ENCODE measurements around the gene TMPRSS9.

The TMPRSS9 gene

GRCh38 chr19:2356036-2356646 lies 3.9 kb upstream of the TMPRSS9 start:
- H3K9ac ChIP-seq (ENCODE audit: low read depth, low read length, poor library complexity, severe bottlenecking): no peak overlapping the region
- no peak overlapping the region for H2AFZ ChIP-seq (ENCODE audit: low read length)
- TF ChIP-seq CTCF (conservative IDR thresholded peaks at IDR 0.05; ENCODE audit: low read length) (no peak), EZH2phosphoT487 (IDR thresholded peaks at IDR 0.05; ENCODE audit: borderline replicate concordance) (no peak)
- H3K4me2 ChIP-seq (ENCODE audit: low read depth, low read length, poor library complexity, severe bottlenecking): no peak overlapping the region
- no peaks in the 10 kb centered on the region for H3K4me1 ChIP-seq (ENCODE audit: insufficient read depth, low read length, poor library complexity, severe bottlenecking)
- no peaks in the 10 kb centered on the region for H3K79me2 ChIP-seq (ENCODE audit: insufficient read depth, low read length)
- peaks cover 10% of the 10 kb centered on the region; the same call in 1 of the 2 replicates for H3K36me3 ChIP-seq (ENCODE audit: insufficient read depth, low read length)
- no peaks in the 10 kb centered on the region for H3K9me3 ChIP-seq (ENCODE audit: insufficient read depth, low read depth, low read length)
- H3K9me2 ChIP-seq (replicated peaks; ENCODE audit: low read depth, low read length): no peaks in the 10 kb centered on the region
- no peak overlapping the region for H3K4me3 ChIP-seq (ENCODE audit: low read length, poor library complexity, severe bottlenecking)
- no peaks in the 10 kb centered on the region for H3K27me3 ChIP-seq (ENCODE audit: insufficient read depth, low read length, poor library complexity, severe bottlenecking)
- H4K20me1 ChIP-seq (ENCODE audit: insufficient read depth, low read length, poor library complexity, severe bottlenecking): no peaks in the 10 kb centered on the region
- H3F3A ChIP-seq (ENCODE audit: low read depth): no peaks in the 10 kb centered on the region

- Histone ChIP-seq H3K36me3 (ENCODE audit: insufficient read depth, low read length) (peaks cover 10% of the 10 kb centered on the region; the same call in 1 of the 2 replicates), H3K9ac (ENCODE audit: low read depth, low read length, poor library complexity, severe bottlenecking) (no peak overlapping the region), H4K20me1 (ENCODE audit: insufficient read depth, low read length, poor library complexity, severe bottlenecking) (no peaks in the 10 kb centered on the region), H3K4me1 (ENCODE audit: insufficient read depth, low read length, poor library complexity, severe bottlenecking) (no peaks in the 10 kb centered on the region), H3K9me2 (replicated peaks; ENCODE audit: low read depth, low read length) (no peaks in the 10 kb centered on the region), H3K27me3 (ENCODE audit: insufficient read depth, low read length, poor library complexity, severe bottlenecking) (no peaks in the 10 kb centered on the region), H3K79me2 (ENCODE audit: insufficient read depth, low read length) (no peaks in the 10 kb centered on the region), H3K4me3 (ENCODE audit: low read length, poor library complexity, severe bottlenecking) (no peak overlapping the region), H2AFZ (ENCODE audit: low read length) (no peak overlapping the region), H3F3A (ENCODE audit: low read depth) (no peaks in the 10 kb centered on the region), H3K4me2 (ENCODE audit: low read depth, low read length, poor library complexity, severe bottlenecking) (no peak overlapping the region), H3K9me3 (ENCODE audit: insufficient read depth, low read depth, low read length) (no peaks in the 10 kb centered on the region)
- no peak for TF ChIP-seq CTCF (conservative IDR thresholded peaks at IDR 0.05; ENCODE audit: low read length)
- no peak for TF ChIP-seq EZH2phosphoT487 (IDR thresholded peaks at IDR 0.05; ENCODE audit: borderline replicate concordance)
Observed at GRCh38 chr19:2357279-2358206, 2.5 kb upstream of the TMPRSS9 start.

GRCh38 chr19:2358548-2359173 lies 1.4 kb upstream of the TMPRSS9 start:
- no peaks in the 10 kb centered on the region for H3K4me1 ChIP-seq (ENCODE audit: insufficient read depth, low read length, poor library complexity, severe bottlenecking)
- no peak overlapping the region for H3K4me2 ChIP-seq (ENCODE audit: low read depth, low read length, poor library complexity, severe bottlenecking)
- peaks cover 5% of the 10 kb centered on the region; the same call in 1 of the 2 replicates for H3K36me3 ChIP-seq (ENCODE audit: insufficient read depth, low read length)
- no peaks in the 10 kb centered on the region for H4K20me1 ChIP-seq (ENCODE audit: insufficient read depth, low read length, poor library complexity, severe bottlenecking)
- no peak overlapping the region for H3K9ac ChIP-seq (ENCODE audit: low read depth, low read length, poor library complexity, severe bottlenecking)
- H2AFZ ChIP-seq (ENCODE audit: low read length): no peak overlapping the region
- no peaks in the 10 kb centered on the region for H3K27me3 ChIP-seq (ENCODE audit: insufficient read depth, low read length, poor library complexity, severe bottlenecking)
- no peaks in the 10 kb centered on the region for H3K9me2 ChIP-seq (replicated peaks; ENCODE audit: low read depth, low read length)
- H3K9me3 ChIP-seq (ENCODE audit: insufficient read depth, low read depth, low read length): no peaks in the 10 kb centered on the region
- H3F3A ChIP-seq (ENCODE audit: low read depth): no peaks in the 10 kb centered on the region
- no peak overlapping the region for H3K4me3 ChIP-seq (ENCODE audit: low read length, poor library complexity, severe bottlenecking)
- TF ChIP-seq CTCF (conservative IDR thresholded peaks at IDR 0.05; ENCODE audit: low read length): no peak
- TF ChIP-seq EZH2phosphoT487 (IDR thresholded peaks at IDR 0.05; ENCODE audit: borderline replicate concordance): no peak
- H3K79me2 ChIP-seq (ENCODE audit: insufficient read depth, low read length): no peaks in the 10 kb centered on the region
